HG03521 (cell line): ENCODE data around the gene CCDC149.
"Not testable (repeated sequence)": the region's sequence is repeated elsewhere in the genome, so short reads cannot be mapped to it uniquely, and the experiment has no call there.

ENCODE experiments used
- ATAC-seq: cut with Tn5 transposase; IDR thresholded peaks from one replicate; pipeline ENCODE4 v1.9.1; 2021; ENCODE audit warnings: mild to moderate bottlenecking, moderate library complexity; ENCODE audit not compliant: unreplicated experiment

Gene CCDC149

GRCh38 chr4:24917076-24917856, 4.4 kb upstream of the CCDC149 start:
- ATAC-seq: no peak

- ATAC-seq: no peak
These were observed 2.5 kb upstream of the CCDC149 start for GRCh38 chr4:24915121-24915922.

- ATAC-seq: no peak
These were observed 1.6 kb upstream of the CCDC149 start for GRCh38 chr4:24914460-24914859.

GRCh38 chr4:24913119-24913485, 260 bp upstream of the CCDC149 start:
- ATAC-seq: no peak

GRCh38 chr4:24910499-24910898, 2.3 kb downstream of the CCDC149 start:
- ATAC-seq: no peak

- ATAC-seq: not testable (repeated sequence)
These were observed 3.2 kb downstream of the CCDC149 start for GRCh38 chr4:24909606-24910005.

- no peak for ATAC-seq
These were observed 15.2 kb downstream of the CCDC149 start for GRCh38 chr4:24897639-24898038.

- no peak for ATAC-seq
These were observed 15.9 kb downstream of the CCDC149 start for GRCh38 chr4:24896977-24897376.

- no peak for ATAC-seq
These were observed 16.8 kb downstream of the CCDC149 start for GRCh38 chr4:24896056-24896455.

- ATAC-seq: no peak
These were observed 17.4 kb downstream of the CCDC149 start for GRCh38 chr4:24895461-24895860.

- no peak for ATAC-seq
These were observed 18.0 kb downstream of the CCDC149 start for GRCh38 chr4:24894846-24895245.

GRCh38 chr4:24894243-24894642, 18.6 kb downstream of the CCDC149 start:
- no peak for ATAC-seq

GRCh38 chr4:24892778-24893177, 20.1 kb downstream of the CCDC149 start:
- no peak for ATAC-seq

- no peak for ATAC-seq
These were observed 20.6 kb downstream of the CCDC149 start for GRCh38 chr4:24892278-24892677.

- ATAC-seq: no peak
These were observed 22.2 kb downstream of the CCDC149 start for GRCh38 chr4:24890561-24891126.

- no peak for ATAC-seq
These were observed 22.9 kb downstream of the CCDC149 start for GRCh38 chr4:24889991-24890390.

- no peak for ATAC-seq
These were observed 24.1 kb downstream of the CCDC149 start for GRCh38 chr4:24888475-24889344.

GRCh38 chr4:24887881-24888430, 24.9 kb downstream of the CCDC149 start:
- ATAC-seq: no peak

GRCh38 chr4:24886596-24886995, 26.2 kb downstream of the CCDC149 start:
- no peak for ATAC-seq

- no peak for ATAC-seq
These were observed 27.5 kb downstream of the CCDC149 start for GRCh38 chr4:24885342-24885741.

- no peak for ATAC-seq
These were observed 27.9 kb downstream of the CCDC149 start for GRCh38 chr4:24884902-24885301.
